ENCODE results near the gene NPPA. TPM values are rescaled to one million over a fixed set of nuclear protein-coding genes. Genes with fewer than 3 reads are reported as not detected.

The NPPA gene
- total RNA-seq, 1 donor from 2014 or later = 8.4 TPM

- no peak for ATAC-seq
- intact Hi-C loops (cut with DNase I) = no loop called here
- H3K9me3 ChIP-seq = no peaks in the 10 kb centered on the region
- no peak for TF ChIP-seq CTCF (IDR thresholded peaks at IDR 0.05)
- no peak overlapping the region for H3K27ac ChIP-seq
- H3K36me3 ChIP-seq = no peaks in the 10 kb centered on the region
- H3K4me1 ChIP-seq = no peaks in the 10 kb centered on the region
- peaks cover 35% of the 10 kb centered on the region for H3K27me3 ChIP-seq
- no peak for DNase-seq
- H3K4me3 ChIP-seq = no peak overlapping the region
These were observed 15.3 kb upstream of the NPPA start for GRCh38 chr1:11862890-11863289.

- Histone ChIP-seq H3K36me3 (no peaks in the 10 kb centered on the region), H3K27me3 (peaks cover 49% of the 10 kb centered on the region), H3K4me3 (no peak overlapping the region), H3K4me1 (no peaks in the 10 kb centered on the region), H3K27ac (no peak overlapping the region), H3K9me3 (no peaks in the 10 kb centered on the region)
- DNase-seq (no peak), ATAC-seq (no peak)
- no peak for TF ChIP-seq CTCF (IDR thresholded peaks at IDR 0.05)
- intact Hi-C loops (cut with DNase I) = no loop called here
These were observed 13.0 kb upstream of the NPPA start for GRCh38 chr1:11860587-11860986.

GRCh38 chr1:11860083-11860482 lies 12.5 kb upstream of the NPPA start:
- Histone ChIP-seq H3K27me3 (peaks cover 49% of the 10 kb centered on the region), H3K36me3 (no peaks in the 10 kb centered on the region), H3K4me1 (no peaks in the 10 kb centered on the region), H3K4me3 (no peak overlapping the region), H3K27ac (no peak overlapping the region), H3K9me3 (no peaks in the 10 kb centered on the region)
- intact Hi-C loops (cut with DNase I) = no loop called here
- DNase-seq (no peak), ATAC-seq (no peak)
- no peak for TF ChIP-seq CTCF (IDR thresholded peaks at IDR 0.05)

- Histone ChIP-seq H3K36me3 (no peaks in the 10 kb centered on the region), H3K9me3 (no peaks in the 10 kb centered on the region), H3K4me1 (no peaks in the 10 kb centered on the region), H3K27ac (no peak overlapping the region), H3K27me3 (peaks cover 57% of the 10 kb centered on the region), H3K4me3 (no peak overlapping the region)
- DNase-seq = peak; percentile 85
- TF ChIP-seq CTCF (IDR thresholded peaks at IDR 0.05) = peak; percentile 31
- intact Hi-C loops (cut with DNase I) = no loop called here
- ATAC-seq = peak; percentile 84
These were observed 11.6 kb upstream of the NPPA start for GRCh38 chr1:11858968-11859871.

- DNase-seq = no peak
- intact Hi-C loops (cut with DNase I) = no loop called here
These were observed 11.0 kb upstream of the NPPA start, which contains the start of gene NPPB for GRCh38 chr1:11858613-11858967. Gene NPPB, minus strand, starts transcription at chr1:11858945. Its CDS starts 112 bp downstream, at chr1:11858833.

More at GRCh38 chr1:11858613-11858967, 11.0 kb upstream of the NPPA start, which contains the start of gene NPPB:
- Histone ChIP-seq H3K27me3 (peaks cover 59% of the 10 kb centered on the region), H3K4me1 (no peaks in the 10 kb centered on the region), H3K27ac (no peak within 1 kb of the TSS), H3K4me3 (no peak within 1 kb of the TSS), H3K9me3 (no peaks in the 10 kb centered on the region), H3K36me3 (no peaks in the 10 kb centered on the region)
- TF ChIP-seq CTCF (IDR thresholded peaks at IDR 0.05) = no peak
- ATAC-seq = no peak

All from upper lobe of right lung (tissue), 1 donor.